Activated naive CD8-positive, alpha-beta T cell (primary cell): Measurements from ENCODE around the gene TMEM190.

ENCODE experiments used
- H3K27ac Mint-ChIP-seq: one replicate; pipeline ENCODE4 v1.8.0; 2021; ENCODE audit warnings: mixed read lengths
- H3K27me3 Mint-ChIP-seq: one replicate; pipeline ENCODE4 v1.8.0; 2021; ENCODE audit warnings: mixed read lengths
- H3K36me3 Mint-ChIP-seq: one replicate; pipeline ENCODE4 v1.8.0; 2021; ENCODE audit warnings: mixed read lengths
- H3K4me1 Mint-ChIP-seq: one replicate; pipeline ENCODE4 v1.8.0; 2021; ENCODE audit warnings: low read depth, mixed read lengths
- H3K4me3 Mint-ChIP-seq: one replicate; pipeline ENCODE4 v1.8.0; 2021; ENCODE audit warnings: mild to moderate bottlenecking, mixed read lengths
- H3K9me3 Mint-ChIP-seq: one replicate; pipeline ENCODE4 v1.8.0; 2021; ENCODE audit warnings: low read depth, mixed read lengths

TMEM190 gene

GRCh38 chr19:55345818-55346724 lies 30.6 kb upstream of the TMEM190 start:
- H3K9me3 Mint-ChIP-seq, result no peaks in the 10 kb centered on the region
- no peak overlapping the region for H3K4me3 Mint-ChIP-seq
- no peaks in the 10 kb centered on the region for H3K27me3 Mint-ChIP-seq
- no peaks in the 10 kb centered on the region for H3K36me3 Mint-ChIP-seq
- H3K27ac Mint-ChIP-seq, result no peak overlapping the region
- peaks cover 4% of the 10 kb centered on the region for H3K4me1 Mint-ChIP-seq

DNA sequence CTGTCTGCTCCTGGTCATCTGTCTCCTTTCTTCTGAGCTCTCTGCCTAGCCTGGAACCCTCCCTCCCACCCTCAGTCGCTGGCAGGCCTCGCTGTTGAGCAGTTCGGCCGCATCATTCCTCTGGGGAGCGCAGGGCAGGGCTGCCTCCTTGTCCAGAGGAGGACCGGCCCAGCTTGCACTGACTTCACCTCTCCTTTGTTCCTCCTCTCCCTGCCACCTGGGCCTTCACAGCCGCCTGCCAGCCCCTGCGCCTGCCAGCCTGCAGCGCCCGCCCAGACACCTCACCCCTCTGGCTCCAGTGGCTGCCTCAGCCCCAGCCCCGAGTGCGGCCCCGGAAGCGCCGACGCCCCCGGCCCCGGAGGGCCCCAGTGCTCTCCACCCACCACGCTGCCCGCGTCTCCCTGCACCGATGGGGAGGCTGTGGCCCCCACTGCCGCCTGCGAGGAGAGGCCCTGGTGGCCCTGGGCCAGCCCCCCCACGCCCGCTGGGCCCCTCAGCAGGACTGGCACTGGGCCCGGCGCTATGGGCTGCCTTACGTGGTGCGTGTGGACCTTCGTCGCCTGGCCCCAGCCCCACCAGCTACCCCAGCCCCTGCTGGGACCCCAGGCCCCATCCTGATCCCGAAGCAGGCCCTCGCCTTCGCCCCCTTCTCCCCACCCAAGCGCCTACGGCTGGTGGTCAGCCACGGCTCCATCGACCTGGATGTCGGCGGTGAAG lies 29.7 kb upstream of the TMEM190 start:
- Mint-ChIP-seq H3K4me3 (no peak overlapping the region), H3K27ac (no peak overlapping the region), H3K27me3 (peaks cover 2% of the 10 kb centered on the region), H3K36me3 (no peaks in the 10 kb centered on the region), H3K4me1 (peaks cover 5% of the 10 kb centered on the region), H3K9me3 (no peaks in the 10 kb centered on the region)

- H3K27me3 Mint-ChIP-seq, result peaks cover 3% of the 10 kb centered on the region
- no peak overlapping the region for H3K4me3 Mint-ChIP-seq
- no peaks in the 10 kb centered on the region for H3K9me3 Mint-ChIP-seq
- H3K27ac Mint-ChIP-seq, result no peak overlapping the region
- peaks cover 9% of the 10 kb centered on the region for H3K4me1 Mint-ChIP-seq
- H3K36me3 Mint-ChIP-seq, result no peaks in the 10 kb centered on the region
These were observed 29.1 kb upstream of the TMEM190 start for GRCh38 chr19:55347442-55348009.

DNA sequence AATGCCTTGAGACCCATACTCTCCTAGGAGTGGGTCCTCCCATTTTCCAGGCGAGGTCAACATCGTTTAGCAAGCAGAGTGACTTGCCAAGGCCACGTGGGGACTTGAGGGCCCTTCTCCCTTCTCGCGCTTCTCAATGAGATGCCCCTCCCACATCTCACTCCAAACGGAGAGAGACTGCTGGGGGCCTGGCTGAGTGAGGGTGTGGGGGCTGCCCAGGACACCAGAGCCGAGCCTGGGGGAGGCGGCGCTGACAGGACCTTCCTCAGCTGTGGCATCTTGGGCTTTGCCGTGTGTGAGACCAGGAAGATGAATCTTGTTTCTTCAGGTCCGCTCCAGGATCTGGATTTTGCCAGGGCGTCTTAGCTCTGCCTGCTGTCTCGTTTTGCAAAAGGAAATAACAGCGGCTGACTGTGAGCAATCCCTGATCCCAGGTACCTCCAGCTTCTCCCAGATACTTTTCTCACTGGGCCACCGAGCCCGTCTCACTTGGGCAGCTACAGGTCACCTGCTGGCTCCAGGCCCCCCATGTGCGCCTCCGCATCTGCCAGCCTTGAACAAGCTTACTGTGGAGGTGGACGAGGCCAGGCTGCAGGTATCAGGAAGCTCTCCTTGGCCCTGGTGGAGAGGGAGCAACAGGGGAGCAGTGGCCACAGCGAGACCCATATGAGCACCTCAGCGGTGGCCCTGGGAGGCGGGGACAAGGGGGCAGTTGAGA lies 28.1 kb upstream of the TMEM190 start:
- Mint-ChIP-seq H3K4me3 (no peak overlapping the region), H3K4me1 (peaks cover 12% of the 10 kb centered on the region), H3K27me3 (peaks cover 8% of the 10 kb centered on the region), H3K9me3 (no peaks in the 10 kb centered on the region), H3K36me3 (no peaks in the 10 kb centered on the region), H3K27ac (no peak overlapping the region)

GRCh38 chr19:55350620-55351315 lies 25.9 kb upstream of the TMEM190 start:
- Mint-ChIP-seq H3K4me3 (no peak overlapping the region), H3K36me3 (no peaks in the 10 kb centered on the region), H3K27me3 (peaks cover 9% of the 10 kb centered on the region), H3K4me1 (peaks cover 16% of the 10 kb centered on the region), H3K27ac (no peak overlapping the region), H3K9me3 (no peaks in the 10 kb centered on the region)

- H3K4me3 Mint-ChIP-seq, result no peak overlapping the region
- no peaks in the 10 kb centered on the region for H3K9me3 Mint-ChIP-seq
- peaks cover 11% of the 10 kb centered on the region for H3K27me3 Mint-ChIP-seq
- no peak overlapping the region for H3K27ac Mint-ChIP-seq
- H3K36me3 Mint-ChIP-seq, result no peaks in the 10 kb centered on the region
- peaks cover 16% of the 10 kb centered on the region for H3K4me1 Mint-ChIP-seq
These were observed 24.6 kb upstream of the TMEM190 start for GRCh38 chr19:55352040-55352439.

DNA sequence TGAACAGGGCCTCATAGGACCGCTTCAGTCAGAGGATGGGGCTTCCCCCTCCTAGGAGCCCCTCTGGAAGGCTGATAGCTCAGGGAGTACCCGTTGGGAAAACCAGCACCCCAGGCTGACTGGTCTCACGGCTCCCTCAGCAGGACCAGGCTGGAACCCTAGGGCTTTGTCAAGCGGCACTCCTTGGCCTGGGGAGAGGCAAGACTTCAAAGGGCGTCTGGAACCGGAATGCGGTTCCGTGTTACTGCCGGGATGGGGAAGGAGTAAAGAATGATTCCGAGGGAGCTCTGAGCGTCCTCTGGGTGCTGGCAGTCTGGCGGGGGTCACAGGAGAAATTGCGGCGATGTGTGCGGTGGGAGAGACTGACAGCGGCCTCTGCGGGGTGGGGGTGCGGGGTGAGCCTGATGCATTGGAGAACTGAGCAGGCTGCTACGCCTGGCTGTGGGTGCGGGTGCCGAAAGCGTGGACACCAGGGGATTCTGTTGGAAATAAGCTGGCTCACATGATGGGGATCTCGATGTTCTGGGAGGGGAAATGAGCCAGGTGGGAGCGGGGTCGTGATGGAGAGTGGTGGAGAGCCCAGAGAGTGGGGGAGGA lies 24.0 kb upstream of the TMEM190 start:
- H3K27me3 Mint-ChIP-seq, result peaks cover 16% of the 10 kb centered on the region
- no peak overlapping the region for H3K27ac Mint-ChIP-seq
- peak overlapping the region; percentile 62 for H3K4me3 Mint-ChIP-seq
- H3K9me3 Mint-ChIP-seq, result no peaks in the 10 kb centered on the region
- no peaks in the 10 kb centered on the region for H3K36me3 Mint-ChIP-seq
- H3K4me1 Mint-ChIP-seq, result peaks cover 16% of the 10 kb centered on the region

DNA sequence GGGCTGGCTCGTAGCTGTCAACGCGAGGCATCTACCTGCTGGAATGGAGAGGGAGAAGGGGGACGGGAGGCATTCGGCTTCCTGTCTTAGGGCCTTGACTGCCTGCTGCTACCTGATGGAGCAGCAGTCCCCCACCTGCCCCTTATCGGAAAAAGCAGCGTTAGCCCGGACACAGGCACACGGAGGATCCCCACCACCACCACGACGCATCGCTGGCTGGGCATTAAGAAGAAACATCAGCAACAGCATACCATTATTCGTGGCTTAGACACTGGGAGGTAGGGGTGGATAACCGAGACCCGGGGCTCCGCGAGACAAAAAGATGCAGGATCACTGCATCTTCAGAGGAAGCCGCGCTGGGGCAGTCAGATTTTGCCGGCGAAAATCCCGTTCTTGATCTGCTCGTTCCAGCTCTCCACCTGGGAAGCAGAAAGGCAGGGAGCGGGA lies 23.2 kb upstream of the TMEM190 start:
- Mint-ChIP-seq H3K27ac (no peak overlapping the region), H3K4me3 (peak overlapping the region; percentile 70), H3K4me1 (peaks cover 16% of the 10 kb centered on the region), H3K9me3 (no peaks in the 10 kb centered on the region), H3K36me3 (no peaks in the 10 kb centered on the region), H3K27me3 (peaks cover 16% of the 10 kb centered on the region)

- H3K27me3 Mint-ChIP-seq, result peaks cover 16% of the 10 kb centered on the region
- peak overlapping the region; percentile 70 for H3K4me3 Mint-ChIP-seq
- no peak overlapping the region for H3K27ac Mint-ChIP-seq
These were observed 22.6 kb upstream of the TMEM190 start for GRCh38 chr19:55353803-55354697.

GRCh38 chr19:55354698-55355212 lies 21.9 kb upstream of the TMEM190 start, which contains the start of gene COX6B2:
Gene COX6B2, minus strand, starts transcription at chr19:55354719. Its CDS starts 198 bp downstream, at chr19:55354521.
- Mint-ChIP-seq H3K27me3 (peaks cover 16% of the 10 kb centered on the region), H3K9me3 (no peaks in the 10 kb centered on the region), H3K27ac (no peak within 1 kb of the TSS), H3K4me1 (peaks cover 16% of the 10 kb centered on the region), H3K4me3 (peak within 1 kb of the TSS; percentile 70), H3K36me3 (no peaks in the 10 kb centered on the region)

More at GRCh38 chr19:55353803-55354697, 22.6 kb upstream of the TMEM190 start:
- no peaks in the 10 kb centered on the region for H3K36me3 Mint-ChIP-seq
- no peaks in the 10 kb centered on the region for H3K9me3 Mint-ChIP-seq
- H3K4me1 Mint-ChIP-seq, result peaks cover 16% of the 10 kb centered on the region

DNA sequence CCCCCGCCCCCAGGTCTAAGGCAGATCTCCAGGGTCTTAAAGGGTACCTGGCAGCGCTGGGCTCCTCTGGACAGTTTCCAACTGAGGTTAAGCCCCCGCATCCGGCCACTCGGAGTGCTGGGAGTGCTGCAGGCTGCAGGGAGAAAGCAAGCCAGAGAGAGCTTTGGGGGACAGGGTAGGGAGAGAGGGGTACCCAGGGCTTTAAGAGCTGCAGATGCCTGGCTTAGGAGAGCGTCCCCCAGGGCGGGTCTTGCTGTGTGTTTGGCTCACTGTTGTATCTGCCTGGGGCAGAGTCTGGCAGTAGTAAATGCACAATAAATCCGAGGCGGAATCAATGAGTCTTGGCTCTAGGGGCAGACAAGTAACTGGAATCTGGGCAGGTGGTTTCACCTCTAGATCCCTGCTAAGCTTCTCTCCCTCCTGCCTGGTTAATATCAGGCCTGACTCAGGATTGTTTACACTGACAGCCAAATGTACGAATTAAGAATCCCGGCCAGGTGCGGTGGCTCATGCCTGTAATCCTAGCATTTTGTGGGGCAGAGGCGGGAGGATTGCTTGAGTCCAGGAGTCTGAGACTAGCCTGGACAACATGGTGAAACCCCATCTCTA lies 21.3 kb upstream of the TMEM190 start:
- H3K27me3 Mint-ChIP-seq, result peaks cover 16% of the 10 kb centered on the region
- peak overlapping the region; percentile 52 for H3K4me3 Mint-ChIP-seq

GRCh38 chr19:55358493-55358892 lies 18.1 kb upstream of the TMEM190 start:
- no peak overlapping the region for H3K4me3 Mint-ChIP-seq
- H3K4me1 Mint-ChIP-seq, result peaks cover 3% of the 10 kb centered on the region
- no peaks in the 10 kb centered on the region for H3K9me3 Mint-ChIP-seq
- H3K27me3 Mint-ChIP-seq, result peaks cover 8% of the 10 kb centered on the region
- H3K27ac Mint-ChIP-seq, result no peak overlapping the region
- no peaks in the 10 kb centered on the region for H3K36me3 Mint-ChIP-seq

More for the DNA sequence above, 21.3 kb upstream of the TMEM190 start:
- peaks cover 16% of the 10 kb centered on the region for H3K4me1 Mint-ChIP-seq
- no peak overlapping the region for H3K27ac Mint-ChIP-seq
- H3K36me3 Mint-ChIP-seq, result no peaks in the 10 kb centered on the region
- no peaks in the 10 kb centered on the region for H3K9me3 Mint-ChIP-seq
